Calu3 (cell line): ENCODE data around the gene PPP1R2B. TPM values are rescaled to one million over a fixed set of nuclear protein-coding genes. Genes with fewer than 3 reads are reported as not detected.

Experiments
- BruUV-seq: library from RNA; stranded (reverse); fragments of 400-500 nt; replicated peaks from 2 replicates; lab custom pipeline; 2021; lab: Mats Ljungman, UMichigan
- CTCF ChIA-PET: fragments of 300-600 bp; sonication (Branson Sonifier 250); formaldehyde crosslinking; loops from one replicate; lab custom pipeline; 2022; ENCODE audit warnings: antibody characterized with exemption; lab: Charles Lee
- DNase-seq: peaks from one replicate; pipeline ENCODE4 v3.0.0; 2022
- H3K27ac Mint-ChIP-seq: one replicate; pipeline ENCODE4 v1.8.0; 2022; ENCODE audit warnings: mixed read lengths; ENCODE audit not compliant: unreplicated experiment
- H3K27me3 Mint-ChIP-seq: one replicate; pipeline ENCODE4 v1.8.0; 2022; ENCODE audit warnings: mixed read lengths; ENCODE audit not compliant: unreplicated experiment
- H3K36me3 Mint-ChIP-seq: one replicate; pipeline ENCODE4 v1.8.0; 2022; ENCODE audit warnings: mild to moderate bottlenecking, moderate library complexity, mixed read lengths; ENCODE audit not compliant: insufficient read depth, unreplicated experiment
- H3K4me1 Mint-ChIP-seq: one replicate; pipeline ENCODE4 v1.8.0; 2022; ENCODE audit warnings: mild to moderate bottlenecking, low read depth, mixed read lengths; ENCODE audit not compliant: unreplicated experiment
- H3K4me3 Mint-ChIP-seq: one replicate; pipeline ENCODE4 v1.8.0; 2022; ENCODE audit warnings: mild to moderate bottlenecking, low read depth, moderate library complexity, mixed read lengths; ENCODE audit not compliant: unreplicated experiment
- H3K9me3 Mint-ChIP-seq: one replicate; pipeline ENCODE4 v1.8.0; 2022; ENCODE audit warnings: low read depth, mixed read lengths; ENCODE audit not compliant: unreplicated experiment
- intact Hi-C: fragments of 100-400 bp; cut with micrococcal nuclease; formaldehyde crosslinking; loops from one replicate; pipeline ENCODE4 v1.10.0; 2022; ENCODE audit not compliant: unreplicated experiment
- total RNA-seq: library from RNA; stranded (reverse); gene quantifications from 2 replicates; pipeline ENCODE4 v1.2.3, GENCODE V29; 2022
- TF ChIP-seq, protein P1 (sequence below): fragments of 200-600 bp; IDR thresholded peaks from one replicate; pipeline ENCODE4 v1.8.0; 2022; ENCODE audit warnings: antibody characterized with exemption; ENCODE audit not compliant: unreplicated experiment

The PPP1R2B gene
- total RNA-seq, 1 experiment from 2014 or later: not detected

DNA sequence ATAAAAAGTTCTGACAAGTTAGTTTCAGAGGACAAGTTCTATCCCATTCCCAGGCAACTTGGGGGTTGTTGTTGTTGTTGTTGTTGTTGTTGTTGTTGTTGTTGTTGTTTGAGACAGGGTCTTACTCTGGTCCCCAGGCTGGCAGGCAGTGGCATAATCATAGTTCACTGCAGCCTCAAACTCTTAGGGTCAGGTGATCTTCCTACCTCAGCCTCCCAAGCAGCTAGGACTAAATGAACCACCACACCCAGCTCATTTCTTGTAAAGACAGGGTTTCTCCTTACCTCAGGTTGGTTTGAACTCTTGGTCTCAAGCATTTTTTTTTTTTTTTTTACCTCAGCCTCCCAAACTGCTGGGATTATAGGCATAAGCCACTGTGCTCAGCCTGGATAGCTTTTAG, 15.3 kb downstream of the PPP1R2B start:
- DNase-seq: no peak
- CTCF ChIA-PET: no interaction called here
- no peak overlapping the region for H3K4me3 Mint-ChIP-seq
- no peak overlapping the region for H3K27ac Mint-ChIP-seq
- TF ChIP-seq, protein P1, sequence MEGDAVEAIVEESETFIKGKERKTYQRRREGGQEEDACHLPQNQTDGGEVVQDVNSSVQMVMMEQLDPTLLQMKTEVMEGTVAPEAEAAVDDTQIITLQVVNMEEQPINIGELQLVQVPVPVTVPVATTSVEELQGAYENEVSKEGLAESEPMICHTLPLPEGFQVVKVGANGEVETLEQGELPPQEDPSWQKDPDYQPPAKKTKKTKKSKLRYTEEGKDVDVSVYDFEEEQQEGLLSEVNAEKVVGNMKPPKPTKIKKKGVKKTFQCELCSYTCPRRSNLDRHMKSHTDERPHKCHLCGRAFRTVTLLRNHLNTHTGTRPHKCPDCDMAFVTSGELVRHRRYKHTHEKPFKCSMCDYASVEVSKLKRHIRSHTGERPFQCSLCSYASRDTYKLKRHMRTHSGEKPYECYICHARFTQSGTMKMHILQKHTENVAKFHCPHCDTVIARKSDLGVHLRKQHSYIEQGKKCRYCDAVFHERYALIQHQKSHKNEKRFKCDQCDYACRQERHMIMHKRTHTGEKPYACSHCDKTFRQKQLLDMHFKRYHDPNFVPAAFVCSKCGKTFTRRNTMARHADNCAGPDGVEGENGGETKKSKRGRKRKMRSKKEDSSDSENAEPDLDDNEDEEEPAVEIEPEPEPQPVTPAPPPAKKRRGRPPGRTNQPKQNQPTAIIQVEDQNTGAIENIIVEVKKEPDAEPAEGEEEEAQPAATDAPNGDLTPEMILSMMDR: no peak
- H3K27me3 Mint-ChIP-seq: no peaks in the 10 kb centered on the region
- H3K36me3 Mint-ChIP-seq: no peaks in the 10 kb centered on the region
- H3K4me1 Mint-ChIP-seq: no peaks in the 10 kb centered on the region
- no TSS peak for BruUV-seq
- intact Hi-C loops: no loop called here
- peaks cover 2% of the 10 kb centered on the region for H3K9me3 Mint-ChIP-seq

DNA sequence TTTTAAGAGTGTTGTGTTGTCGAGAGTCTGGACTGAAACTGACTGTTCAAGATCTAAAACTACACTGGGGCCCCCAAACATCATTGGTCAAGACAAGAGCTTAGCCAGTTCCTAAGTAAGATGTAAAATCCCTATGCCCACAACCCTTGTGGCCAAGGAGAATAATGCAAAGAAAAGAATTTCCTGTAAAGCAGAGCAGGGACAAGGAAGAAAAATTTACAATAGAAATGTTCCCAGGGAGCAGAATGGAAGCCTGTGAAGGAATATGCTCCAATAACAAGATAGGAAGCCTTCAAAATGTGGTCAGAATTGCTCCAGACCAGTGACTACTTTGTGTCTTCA, 20.4 kb downstream of the PPP1R2B start:
- no peak for DNase-seq

DNA sequence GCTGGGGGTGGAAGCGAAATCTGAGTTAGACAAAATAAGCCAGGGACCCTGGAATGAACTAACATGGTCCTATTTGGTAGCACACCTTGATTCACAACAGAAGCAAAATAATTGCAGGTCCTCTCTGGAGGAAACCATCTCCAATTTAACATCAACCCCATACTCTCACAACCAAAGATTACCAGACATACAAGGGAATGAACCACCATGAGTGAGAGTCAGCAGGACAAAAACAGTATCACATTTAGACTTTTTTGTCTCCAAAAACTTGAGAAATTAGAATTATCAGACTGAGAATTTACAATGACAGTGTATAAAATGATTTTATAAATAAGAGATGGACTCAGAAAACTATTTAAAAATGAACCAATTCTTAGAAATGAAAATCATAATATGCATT, 21.1 kb downstream of the PPP1R2B start:
- no peaks in the 10 kb centered on the region for H3K27me3 Mint-ChIP-seq
- TF ChIP-seq, protein P1: no peak
- peaks cover 7% of the 10 kb centered on the region for H3K9me3 Mint-ChIP-seq
- BruUV-seq: no TSS peak
- intact Hi-C loops: no loop called here
- CTCF ChIA-PET: no interaction called here
- no peaks in the 10 kb centered on the region for H3K36me3 Mint-ChIP-seq
- H3K4me1 Mint-ChIP-seq: no peaks in the 10 kb centered on the region
- no peak overlapping the region for H3K4me3 Mint-ChIP-seq
- H3K27ac Mint-ChIP-seq: no peak overlapping the region
- DNase-seq: no peak

More for the DNA sequence above, 20.4 kb downstream of the PPP1R2B start:
- H3K27ac Mint-ChIP-seq: no peak overlapping the region
- intact Hi-C loops: no loop called here
- no peaks in the 10 kb centered on the region for H3K4me1 Mint-ChIP-seq
- TF ChIP-seq, protein P1: no peak
- BruUV-seq: no TSS peak
- H3K9me3 Mint-ChIP-seq: peaks cover 7% of the 10 kb centered on the region
- CTCF ChIA-PET: no interaction called here
- H3K36me3 Mint-ChIP-seq: no peaks in the 10 kb centered on the region
- no peak overlapping the region for H3K4me3 Mint-ChIP-seq
- H3K27me3 Mint-ChIP-seq: no peaks in the 10 kb centered on the region

DNA sequence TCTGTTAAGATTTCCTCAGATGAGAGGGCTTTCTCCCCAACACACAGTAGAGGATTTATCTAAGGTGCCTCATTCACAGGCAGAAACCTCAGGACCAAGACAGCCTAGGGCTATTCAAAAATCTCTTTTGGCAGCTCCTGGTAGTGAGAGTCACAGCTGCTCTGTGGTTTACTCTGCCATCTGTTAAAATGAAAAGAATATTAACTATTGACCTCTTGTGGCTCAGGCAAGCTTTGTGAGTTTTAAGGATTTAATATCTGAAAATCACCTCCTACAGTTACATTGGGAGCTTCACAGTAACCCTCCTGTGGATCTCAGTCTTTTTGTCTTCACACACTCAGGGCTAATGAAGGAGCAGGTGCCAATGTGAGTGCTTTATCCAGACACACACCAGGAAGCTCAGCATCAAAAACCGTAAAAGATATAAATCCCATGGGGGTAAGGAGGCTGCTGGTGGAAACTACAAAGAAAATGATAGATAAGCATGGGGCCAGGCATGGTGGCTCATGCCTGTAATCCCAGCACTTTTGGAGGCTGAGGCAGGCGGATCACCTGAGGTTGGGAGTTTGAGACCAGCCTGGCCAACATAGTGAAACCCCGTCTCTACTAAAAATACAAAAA, 29.7 kb downstream of the PPP1R2B start:
- CTCF ChIA-PET: interaction anchor here (0.6 to 1.2 kb wide), 3 partner anchors 18 to 1586 kb away, joined by 3 read pairs; no protein-coding TSS in a partner anchor
- BruUV-seq: no TSS peak
- intact Hi-C loops: no loop called here
- Mint-ChIP-seq H3K36me3 (no peaks in the 10 kb centered on the region), H3K27ac (no peak overlapping the region), H3K4me1 (no peaks in the 10 kb centered on the region), H3K9me3 (no peaks in the 10 kb centered on the region), H3K4me3 (no peak overlapping the region), H3K27me3 (peaks cover 23% of the 10 kb centered on the region)
- TF ChIP-seq, protein P1: no peak
- DNase-seq: no peak
